Measurements from ENCODE around the gene SV2B. TPM values are rescaled to one million over a fixed set of nuclear protein-coding genes. Genes with fewer than 3 reads are reported as not detected.

SV2B gene
- total RNA-seq, 1 experiment from 2014 or later, result 3.9 TPM

DNA sequence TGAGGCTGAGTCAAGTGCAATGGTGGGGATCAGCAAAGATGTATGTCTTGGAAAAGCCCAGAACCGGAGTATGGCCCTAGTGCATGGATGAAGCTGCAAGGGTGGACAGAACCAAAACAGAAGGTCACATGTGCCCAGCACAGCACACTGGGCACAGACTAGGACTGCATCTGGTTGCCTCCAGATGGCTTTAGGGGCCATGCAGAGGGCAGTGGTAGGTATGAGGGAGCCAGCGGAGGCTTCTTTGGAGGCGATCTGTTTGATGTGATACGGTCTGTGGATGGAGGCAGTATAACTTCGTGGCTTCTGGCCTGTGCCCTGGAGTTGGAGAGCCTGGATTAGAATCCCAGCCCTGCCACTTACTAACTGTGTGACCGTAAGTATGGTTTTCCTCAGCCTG, 29.4 kb downstream of the SV2B start:
- no peaks in the 10 kb centered on the region for H3K9me3 ChIP-seq (ENCODE audit: low read depth, low read length, poor library complexity, severe bottlenecking)
- CTCF ChIA-PET, result no interaction called here
- TF ChIP-seq CTCF (conservative IDR thresholded peaks at IDR 0.05; ENCODE audit: low read depth, low read length), result no peak
- no peak for TF ChIP-seq EZH2 (IDR thresholded peaks at IDR 0.05; ENCODE audit: borderline replicate concordance, low read depth, low read length, poor library complexity, severe bottlenecking)
- peaks cover 20% of the 10 kb centered on the region for H3K27me3 ChIP-seq (replicated peaks; ENCODE audit: insufficient read depth, low read depth, low read length, poor library complexity)
- intact Hi-C loops (cut with micrococcal nuclease; ENCODE audit: unreplicated experiment), result no loop called here
- H3K4me1 ChIP-seq (ENCODE audit: insufficient read depth, low read length, poor library complexity, severe bottlenecking), result no peaks in the 10 kb centered on the region
- no peak overlapping the region for H3K4me3 ChIP-seq (ENCODE audit: low read depth, low read length, poor library complexity, severe bottlenecking)
- POLR2A ChIA-PET (ENCODE audit: low non-redundant PET), result no interaction called here
- no peak overlapping the region for H3K27ac ChIP-seq (ENCODE audit: low read depth, low read length, poor library complexity, severe bottlenecking)
- no peak for DNase-seq (ENCODE audit: low spot score)
- no peaks in the 10 kb centered on the region for H3K36me3 ChIP-seq (ENCODE audit: insufficient read depth, low read length, poor library complexity, severe bottlenecking)
- no TSS peak for BruUV-seq (replicated peaks)

GRCh38 chr15:91132079-91132478, 32.0 kb downstream of the SV2B start:
- POLR2A ChIA-PET (ENCODE audit: low non-redundant PET), result no interaction called here
- no peak for DNase-seq (ENCODE audit: low spot score)
- BruUV-seq (replicated peaks), result no TSS peak
- Histone ChIP-seq H3K4me1 (ENCODE audit: insufficient read depth, low read length, poor library complexity, severe bottlenecking) (no peaks in the 10 kb centered on the region), H3K27me3 (replicated peaks; ENCODE audit: insufficient read depth, low read depth, low read length, poor library complexity) (peaks cover 13% of the 10 kb centered on the region), H3K27ac (ENCODE audit: low read depth, low read length, poor library complexity, severe bottlenecking) (no peak overlapping the region), H3K9me3 (ENCODE audit: low read depth, low read length, poor library complexity, severe bottlenecking) (no peaks in the 10 kb centered on the region), H3K36me3 (ENCODE audit: insufficient read depth, low read length, poor library complexity, severe bottlenecking) (no peaks in the 10 kb centered on the region), H3K4me3 (ENCODE audit: low read depth, low read length, poor library complexity, severe bottlenecking) (no peak overlapping the region)
- CTCF ChIA-PET, result no interaction called here
- intact Hi-C loops (cut with micrococcal nuclease; ENCODE audit: unreplicated experiment), result no loop called here
- no peak for TF ChIP-seq CTCF (conservative IDR thresholded peaks at IDR 0.05; ENCODE audit: low read depth, low read length)
- TF ChIP-seq EZH2 (IDR thresholded peaks at IDR 0.05; ENCODE audit: borderline replicate concordance, low read depth, low read length, poor library complexity, severe bottlenecking), result no peak

GRCh38 chr15:91133511-91133910, 33.5 kb downstream of the SV2B start:
- peaks cover 4% of the 10 kb centered on the region for H3K27me3 ChIP-seq (replicated peaks; ENCODE audit: insufficient read depth, low read depth, low read length, poor library complexity)
- ChIA-PET CTCF (no interaction called here), POLR2A (ENCODE audit: low non-redundant PET) (no interaction called here)
- no peak overlapping the region for H3K27ac ChIP-seq (ENCODE audit: low read depth, low read length, poor library complexity, severe bottlenecking)
- no TSS peak for BruUV-seq (replicated peaks)
- intact Hi-C loops (cut with micrococcal nuclease; ENCODE audit: unreplicated experiment), result no loop called here
- DNase-seq (ENCODE audit: low spot score), result no peak
- no peaks in the 10 kb centered on the region for H3K9me3 ChIP-seq (ENCODE audit: low read depth, low read length, poor library complexity, severe bottlenecking)
- H3K4me3 ChIP-seq (ENCODE audit: low read depth, low read length, poor library complexity, severe bottlenecking), result no peak overlapping the region
- H3K4me1 ChIP-seq (ENCODE audit: insufficient read depth, low read length, poor library complexity, severe bottlenecking), result no peaks in the 10 kb centered on the region
- TF ChIP-seq EZH2 (IDR thresholded peaks at IDR 0.05; ENCODE audit: borderline replicate concordance, low read depth, low read length, poor library complexity, severe bottlenecking) (no peak), CTCF (conservative IDR thresholded peaks at IDR 0.05; ENCODE audit: low read depth, low read length) (no peak)
- H3K36me3 ChIP-seq (ENCODE audit: insufficient read depth, low read length, poor library complexity, severe bottlenecking), result no peaks in the 10 kb centered on the region

Data from A673 (cell line).